Neuronal stem cell (in vitro differentiated cells): ENCODE results near the gene SLX4IP.
A peak's percentile ranks its signal among the peaks of the same experiment; 100 is the strongest.

ENCODE experiments used
- DNase-seq: peaks from one replicate; pipeline ENCODE4 v3.0.0-alpha.2; 2013; ENCODE audit warnings: low spot score
- H2AFZ ChIP-seq: one replicate; pipeline ENCODE4 v1.6.1; 2013; ENCODE audit warnings: mild to moderate bottlenecking, low read length, inconsistent platforms
- H2AK5ac ChIP-seq: 2 replicates; pipeline ENCODE4 v1.6.1; 2013; ENCODE audit warnings: low read depth, mild to moderate bottlenecking, inconsistent platforms, low read length, moderate library complexity, mixed read lengths
- H2BK120ac ChIP-seq: 2 replicates; pipeline ENCODE4 v1.6.1; 2013; ENCODE audit warnings: low read depth, mild to moderate bottlenecking, inconsistent platforms, low read length, moderate library complexity, mixed read lengths
- H2BK12ac ChIP-seq: one replicate; pipeline ENCODE4 v1.6.1; 2013; ENCODE audit warnings: low read length, inconsistent platforms
- H2BK15ac ChIP-seq: 2 replicates; pipeline ENCODE4 v1.6.1; 2013; ENCODE audit warnings: mild to moderate bottlenecking, low read length, inconsistent platforms, mixed read lengths
- H2BK5ac ChIP-seq: one replicate; pipeline ENCODE4 v1.6.1; 2013; ENCODE audit warnings: inconsistent platforms, mild to moderate bottlenecking, low read length, moderate library complexity
- H3K14ac ChIP-seq: one replicate; pipeline ENCODE4 v1.6.1; 2013; ENCODE audit warnings: low read length, inconsistent platforms
- H3K18ac ChIP-seq: 2 replicates; pipeline ENCODE4 v1.6.1; 2013; ENCODE audit warnings: low read length, inconsistent platforms
- H3K23ac ChIP-seq: 2 replicates; pipeline ENCODE4 v1.6.1; 2013; ENCODE audit warnings: low read depth, mild to moderate bottlenecking, mixed read lengths, low read length, inconsistent platforms; ENCODE audit not compliant: poor library complexity
- H3K27ac ChIP-seq: replicated peaks from 3 replicates; pipeline ENCODE4 v1.5.1; 2013; ENCODE audit warnings: low read length, inconsistent platforms
- H3K27me3 ChIP-seq, 3 experiments: 2 replicates each; pipeline ENCODE4 v1.6.1; 2013; ENCODE audit warnings: low read length in 3 of 3, mild to moderate bottlenecking in 2 of 3, inconsistent platforms in 1 of 3, low read depth in 1 of 3, mixed read lengths in 1 of 3, moderate library complexity in 1 of 3; ENCODE audit not compliant: control insufficient read depth in 3 of 3, insufficient read depth in 3 of 3
- H3K36me3 ChIP-seq, 2 donors: replicated peaks in 1 of 2; 2 replicates each; pipeline ENCODE4 v1.6.1; 2013; ENCODE audit warnings: low read length in 2 of 2; ENCODE audit not compliant: control insufficient read depth in 2 of 2, insufficient read depth in 2 of 2
- H3K4ac ChIP-seq: 2 replicates; pipeline ENCODE4 v1.6.1; 2013; ENCODE audit warnings: inconsistent platforms, mild to moderate bottlenecking, low read length, moderate library complexity
- H3K4me1 ChIP-seq, 2 donors: 1 replicate in 1 of 2; 2 replicates in 1 of 2; pipeline ENCODE4 v1.6.1; 2013; ENCODE audit warnings: low read length in 2 of 2, low read depth in 1 of 2; ENCODE audit not compliant: control insufficient read depth in 2 of 2, insufficient read depth in 1 of 2
- H3K4me2 ChIP-seq: one replicate; pipeline ENCODE4 v1.6.1; 2013; ENCODE audit warnings: mild to moderate bottlenecking, low read length, inconsistent platforms; ENCODE audit not compliant: insufficient read depth, poor library complexity, severe bottlenecking
- H3K4me3 ChIP-seq, 2 donors: 2 replicates each; pipeline ENCODE4 v1.5.1; 2013; ENCODE audit warnings: low read length in 2 of 2, mild to moderate bottlenecking in 2 of 2, inconsistent platforms in 1 of 2, moderate library complexity in 1 of 2
- H3K79me1 ChIP-seq: one replicate; pipeline ENCODE4 v1.6.1; 2013; ENCODE audit warnings: low read depth, mild to moderate bottlenecking, inconsistent platforms, low read length, moderate library complexity
- H3K9ac ChIP-seq: one replicate; pipeline ENCODE4 v1.6.1; 2013; ENCODE audit warnings: mild to moderate bottlenecking, low read depth, low read length, inconsistent platforms; ENCODE audit not compliant: poor library complexity
- H3K9me3 ChIP-seq, 2 donors: replicated peaks in 1 of 2; 2 replicates each; pipeline versions ENCODE3 to v1.6.1; 2013; ENCODE audit warnings: low read length in 2 of 2, mild to moderate bottlenecking in 2 of 2, inconsistent platforms in 1 of 2, low read depth in 1 of 2, mixed read lengths in 1 of 2, moderate library complexity in 1 of 2; ENCODE audit not compliant: control insufficient read depth in 2 of 2, insufficient read depth in 1 of 2
- H4K8ac ChIP-seq: one replicate; pipeline ENCODE4 v1.6.1; 2013; ENCODE audit warnings: low read depth, mild to moderate bottlenecking, inconsistent platforms, low read length, moderate library complexity
- H4K91ac ChIP-seq: one replicate; pipeline ENCODE4 v1.6.1; 2013; ENCODE audit warnings: low read length, low read depth, mild to moderate bottlenecking, inconsistent platforms; ENCODE audit not compliant: poor library complexity
- WGBS, 2 donors: extraction: QIAGEN DNeasy Blood & Tissue Kit; methylation state at CpG; one replicate each; pipeline ENCODE4 v1.1.7; 2013; ENCODE audit warnings: missing lambda C conversion rate in 2 of 2, mixed read lengths in 1 of 2; ENCODE audit not compliant: insufficient read length in 2 of 2, insufficient replicate concordance in 1 of 2; ENCODE audit errors: extremely low coverage in 2 of 2; 5-methylcytosine and 5-hydroxymethylcytosine counted together

SLX4IP gene

GRCh38 chr20:10654250-10654610, 219.1 kb downstream of the SLX4IP start:
- Histone ChIP-seq H2BK120ac (no peak overlapping the region), H3K23ac (no peak overlapping the region), H3K4ac (no peak overlapping the region), H3K4me3 (no peak overlapping the region), H2AFZ (no peak overlapping the region), H3K9ac (no peak overlapping the region), H4K91ac (no peak overlapping the region), H4K8ac (no peak overlapping the region), H2BK15ac (no peak overlapping the region), H3K27me3 (no peaks in the 10 kb centered on the region), H3K79me1 (no peaks in the 10 kb centered on the region), H2BK12ac (no peak overlapping the region), H3K14ac (no peak overlapping the region), H2AK5ac (no peak overlapping the region), H3K9me3 (peaks cover 0 to 3% of the 10 kb centered on the region in 2 donors), H3K27ac (no peak overlapping the region), H3K36me3 (peaks cover 58 to 88% of the 10 kb centered on the region in 2 donors), H3K4me1 (peaks cover 55 to 66% of the 10 kb centered on the region in 2 donors), H2BK5ac (no peak overlapping the region), H3K18ac (no peak overlapping the region), H3K4me2 (no peak overlapping the region)
- no peak for DNase-seq

- no peak overlapping the region for H3K4ac ChIP-seq
- no peak overlapping the region for H3K27ac ChIP-seq
Observed at GRCh38 chr20:10654630-10655029, 219.5 kb downstream of the SLX4IP start.

GRCh38 chr20:10655720-10656669, 220.9 kb downstream of the SLX4IP start:
- DNase-seq: peak; percentile 80
- Histone ChIP-seq H2BK120ac (no peak overlapping the region), H3K4ac (no peak overlapping the region), H3K9ac (no peak overlapping the region), H3K27me3 (no peaks in the 10 kb centered on the region), H3K79me1 (no peaks in the 10 kb centered on the region), H2AFZ (no peak overlapping the region), H3K4me2 (peak overlapping the region; percentile 28), H2BK12ac (no peak overlapping the region), H3K36me3 (peaks cover 56 to 90% of the 10 kb centered on the region in 2 donors), H3K4me1 (peaks cover 48 to 49% of the 10 kb centered on the region in 2 donors), H3K14ac (no peak overlapping the region), H2BK15ac (no peak overlapping the region), H3K9me3 (peaks cover 0 to 3% of the 10 kb centered on the region in 2 donors), H4K91ac (no peak overlapping the region), H3K27ac (peak overlapping the region; percentile 71), H3K23ac (no peak overlapping the region), H2AK5ac (no peak overlapping the region), H3K18ac (no peak overlapping the region), H3K4me3 (no peak overlapping the region), H4K8ac (no peak overlapping the region), H2BK5ac (no peak overlapping the region)
- WGBS, 2 donors: no CpG with 5 or more reads among the region's 15 CpGs

More at GRCh38 chr20:10654630-10655029, 219.5 kb downstream of the SLX4IP start:
- H3K14ac ChIP-seq: no peak overlapping the region
- peaks cover 57 to 89% of the 10 kb centered on the region in 2 donors for H3K36me3 ChIP-seq
- peaks cover 55 to 62% of the 10 kb centered on the region in 2 donors for H3K4me1 ChIP-seq
- WGBS, 2 donors: no CpG with 5 or more reads among the region's 7 CpGs
- H3K79me1 ChIP-seq: no peaks in the 10 kb centered on the region
- no peak overlapping the region for H3K18ac ChIP-seq
- peaks cover 0 to 3% of the 10 kb centered on the region in 2 donors for H3K9me3 ChIP-seq
- no peak overlapping the region for H4K8ac ChIP-seq
- H2BK12ac ChIP-seq: no peak overlapping the region
- H2BK5ac ChIP-seq: no peak overlapping the region
- H3K9ac ChIP-seq: no peak overlapping the region
- no peak overlapping the region for H4K91ac ChIP-seq
- DNase-seq: no peak
- no peak overlapping the region for H3K23ac ChIP-seq
- no peak overlapping the region for H2AK5ac ChIP-seq
- no peak overlapping the region for H3K4me2 ChIP-seq
- H2AFZ ChIP-seq: no peak overlapping the region
- H3K4me3 ChIP-seq: no peak overlapping the region
- H3K27me3 ChIP-seq: no peaks in the 10 kb centered on the region
- no peak overlapping the region for H2BK120ac ChIP-seq
- H2BK15ac ChIP-seq: no peak overlapping the region

GRCh38 chr20:10657453-10657852, 222.3 kb downstream of the SLX4IP start:
- Histone ChIP-seq H2BK5ac (no peak overlapping the region), H3K27me3 (no peaks in the 10 kb centered on the region), H2AFZ (no peak overlapping the region), H4K91ac (no peak overlapping the region), H3K4me3 (no peak overlapping the region), H3K4me2 (no peak overlapping the region), H3K14ac (no peak overlapping the region), H2AK5ac (no peak overlapping the region), H3K23ac (no peak overlapping the region), H2BK120ac (no peak overlapping the region), H3K9me3 (peaks cover 0 to 3% of the 10 kb centered on the region in 2 donors), H3K36me3 (peaks cover 58 to 90% of the 10 kb centered on the region in 2 donors), H3K18ac (no peak overlapping the region), H3K9ac (no peak overlapping the region), H3K27ac (peak overlapping the region; percentile 8), H3K4ac (no peak overlapping the region), H2BK15ac (no peak overlapping the region), H3K79me1 (peaks cover 6% of the 10 kb centered on the region), H3K4me1 (peaks cover 37 to 42% of the 10 kb centered on the region in 2 donors), H4K8ac (no peak overlapping the region), H2BK12ac (no peak overlapping the region)
- WGBS, 2 donors: no CpG with 5 or more reads among the region's 1 CpG
- no peak for DNase-seq
